ENCODE results near the gene GNAI1. TPM values are rescaled to one million over a fixed set of nuclear protein-coding genes. Genes with fewer than 3 reads are reported as not detected.

The GNAI1 gene
- total RNA-seq, 1 donor from 2014 or later: 11.3 TPM

GRCh38 chr7:80240265-80241025 is 105.8 kb downstream of the GNAI1 start:
- no peak for DNase-seq (ENCODE audit: low spot score)
- intact Hi-C loops (cut with DNase I): no loop called here

- intact Hi-C loops (cut with DNase I): no loop called here
- no peak for DNase-seq (ENCODE audit: low spot score)
Measured at GRCh38 chr7:80241671-80242070, 107.0 kb downstream of the GNAI1 start.

- no peak for DNase-seq (ENCODE audit: low spot score)
- intact Hi-C loops (cut with DNase I): no loop called here
Measured at GRCh38 chr7:80243425-80243824, 108.8 kb downstream of the GNAI1 start.

- no peak for DNase-seq (ENCODE audit: low spot score)
- intact Hi-C loops (cut with DNase I): no loop called here
Measured at GRCh38 chr7:80244206-80244916, 109.7 kb downstream of the GNAI1 start.

- intact Hi-C loops (cut with DNase I): no loop called here
- DNase-seq (ENCODE audit: low spot score): no peak
Measured at GRCh38 chr7:80247144-80247543, 112.5 kb downstream of the GNAI1 start.

- intact Hi-C loops (cut with DNase I): no loop called here
- DNase-seq (ENCODE audit: low spot score): no peak
Measured at GRCh38 chr7:80247891-80248290, 113.3 kb downstream of the GNAI1 start.

- intact Hi-C loops (cut with DNase I): no loop called here
- DNase-seq (ENCODE audit: low spot score): no peak
Measured at GRCh38 chr7:80249184-80249583, 114.6 kb downstream of the GNAI1 start.

- intact Hi-C loops (cut with DNase I): no loop called here
- no peak for DNase-seq (ENCODE audit: low spot score)
Measured at GRCh38 chr7:80249619-80250295, 115.1 kb downstream of the GNAI1 start.

GRCh38 chr7:80253237-80253636 is 118.6 kb downstream of the GNAI1 start:
- intact Hi-C loops (cut with DNase I): no loop called here
- DNase-seq (ENCODE audit: low spot score): no peak

GRCh38 chr7:80253653-80254052 is 119.0 kb downstream of the GNAI1 start:
- intact Hi-C loops (cut with DNase I): no loop called here
- no peak for DNase-seq (ENCODE audit: low spot score)

- intact Hi-C loops (cut with DNase I): no loop called here
Measured at GRCh38 chr7:80255656-80256055, 121.0 kb downstream of the GNAI1 start.

GRCh38 chr7:80257756-80258155 is 123.1 kb downstream of the GNAI1 start:
- no peak for DNase-seq (ENCODE audit: low spot score)
- intact Hi-C loops (cut with DNase I): no loop called here

More at GRCh38 chr7:80255656-80256055, 121.0 kb downstream of the GNAI1 start:
- no peak for DNase-seq (ENCODE audit: low spot score)

- no peak for DNase-seq (ENCODE audit: low spot score)
- intact Hi-C loops (cut with DNase I): no loop called here
Measured at GRCh38 chr7:80260606-80261005, 126.0 kb downstream of the GNAI1 start.

- intact Hi-C loops (cut with DNase I): no loop called here
- no peak for DNase-seq (ENCODE audit: low spot score)
Measured at GRCh38 chr7:80263333-80263732, 128.7 kb downstream of the GNAI1 start.

GRCh38 chr7:80263821-80264220 is 129.2 kb downstream of the GNAI1 start:
- DNase-seq (ENCODE audit: low spot score): no peak
- intact Hi-C loops (cut with DNase I): no loop called here

- DNase-seq (ENCODE audit: low spot score): no peak
- intact Hi-C loops (cut with DNase I): no loop called here
Measured at GRCh38 chr7:80264769-80265495, 130.3 kb downstream of the GNAI1 start.

GRCh38 chr7:80272560-80273239 is 138.1 kb downstream of the GNAI1 start:
- no peak for DNase-seq (ENCODE audit: low spot score)
- intact Hi-C loops (cut with DNase I): no loop called here

- intact Hi-C loops (cut with DNase I): no loop called here
- DNase-seq (ENCODE audit: low spot score): no peak
Measured at GRCh38 chr7:80273327-80273726, 138.7 kb downstream of the GNAI1 start.

GRCh38 chr7:80275192-80275605 is 140.6 kb downstream of the GNAI1 start:
- no peak for DNase-seq (ENCODE audit: low spot score)
- intact Hi-C loops (cut with DNase I): loop anchor here (5.0 kb wide), 1 partner anchor 138 kb away; no protein-coding TSS in a partner anchor
